Thyroid gland (tissue), 4 donors: ENCODE measurements around the gene CAMK1D.

Source experiments
- CTCF ChIP-seq, 6 experiments: fragments of 200-600 bp in 3 of 6; fragments of 450-650 bp in 3 of 6; sonication (generic) in 3 of 6; IDR thresholded peaks; one replicate each; pipeline ENCODE4 v1.5.1; 2016 to 2019; ENCODE audit warnings: antibody characterized with exemption in 6 of 6, mild to moderate bottlenecking in 2 of 6, inconsistent platforms in 1 of 6, moderate library complexity in 1 of 6
- POLR2A ChIP-seq, 2 donors: fragments of 450-650 bp; IDR thresholded peaks; one replicate each; pipeline ENCODE4 v1.6.1; 2017; ENCODE audit warnings: antibody characterized with exemption in 2 of 2, mild to moderate bottlenecking in 2 of 2, moderate library complexity in 1 of 2

DNA sequence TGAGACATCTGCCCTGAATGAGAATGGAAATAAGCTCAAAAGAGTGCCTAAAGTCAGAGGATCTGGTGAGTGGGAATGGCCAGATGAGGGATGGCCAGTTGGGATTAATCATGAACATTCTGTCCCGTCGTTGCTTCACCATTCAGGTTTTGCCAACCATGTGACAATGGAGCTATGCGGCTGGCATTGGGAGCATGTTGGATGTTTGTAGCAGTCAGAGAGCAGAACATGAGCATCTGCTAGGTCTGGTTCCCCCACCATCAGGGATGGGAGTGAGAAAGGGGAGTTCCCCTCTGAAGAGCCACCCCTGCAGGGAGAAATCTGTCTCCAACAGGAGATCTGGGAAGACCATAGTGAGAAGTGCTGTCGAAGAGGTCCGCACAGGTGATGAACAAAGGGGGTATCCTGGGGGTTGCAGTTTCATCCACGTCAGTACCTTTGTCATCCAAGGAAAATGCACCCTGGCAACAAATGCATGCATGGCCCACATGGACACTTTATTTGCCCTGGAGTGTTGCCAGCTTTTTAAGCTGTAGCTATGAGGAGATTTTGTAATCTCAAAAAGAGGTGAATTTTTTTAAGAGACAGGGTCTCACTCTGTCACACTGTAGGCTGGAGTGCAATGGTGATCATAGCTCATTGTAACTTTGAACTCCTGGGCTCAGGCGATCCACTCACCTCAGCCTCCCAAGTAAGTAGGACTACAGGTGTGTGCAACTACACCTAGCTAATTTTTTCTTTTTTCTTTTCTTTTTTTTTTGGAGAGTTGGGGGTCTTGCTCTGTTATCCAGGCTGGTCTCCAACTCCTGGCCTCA lies 190.2 kb downstream of the CAMK1D start:
- TF ChIP-seq POLR2A (IDR thresholded peaks at IDR 0.05), result no peak
- no peak for TF ChIP-seq CTCF (IDR thresholded peaks at IDR 0.05)
